Left lung (tissue), 10 donors: Measurements from ENCODE around the gene COA3. TPM values are rescaled to one million over a fixed set of nuclear protein-coding genes. Genes with fewer than 3 reads are reported as not detected.
A peak's percentile ranks its signal among the peaks of the same experiment; 100 is the strongest.

ENCODE experiments used
- ATAC-seq: fragments of 200-7000 bp; cut with Tn5 transposase; one replicate; pipeline ENCODE4 v1.9.1; 2020; ENCODE audit warnings: moderate library complexity
- DNase-seq, 4 donors: peaks; one replicate each; pipeline ENCODE4 v3.0.0-alpha.2; 2013 to 2020
- H3K27ac ChIP-seq, 2 donors: fragments of 200-600 bp; sonication (generic) in 1 of 2; one replicate each; pipeline versions ENCODE4 v1.5.0 to v1.8.0; 2020 to 2021
- H3K27me3 ChIP-seq, 2 donors: fragments of 200-600 bp; sonication (generic) in 1 of 2; one replicate each; pipeline versions ENCODE4 v1.5.0 to v1.8.0; 2020 to 2021
- H3K36me3 ChIP-seq, 2 donors: fragments of 200-600 bp; sonication (generic) in 1 of 2; one replicate each; pipeline versions ENCODE4 v1.5.0 to v1.8.0; 2020 to 2021
- H3K4me1 ChIP-seq, 2 donors: fragments of 200-600 bp; one replicate each; pipeline ENCODE4 v1.8.0; 2021
- H3K4me3 ChIP-seq, 2 donors: fragments of 200-600 bp; sonication (generic) in 1 of 2; one replicate each; pipeline versions ENCODE4 v1.5.0 to v1.8.0; 2020 to 2021; ENCODE audit warnings: mild to moderate bottlenecking in 1 of 2
- H3K9me3 ChIP-seq, 2 donors: fragments of 200-600 bp; sonication (generic) in 1 of 2; one replicate each; pipeline versions ENCODE4 v1.5.0 to v1.8.0; 2020 to 2021
- CTCF ChIP-seq, 2 donors: fragments of 200-600 bp; sonication (generic) in 1 of 2; IDR thresholded peaks; one replicate each; pipeline versions ENCODE4 v1.5.0 to v1.8.0; 2021; ENCODE audit warnings: antibody characterized with exemption in 2 of 2
- intact Hi-C, 2 donors: fragments of 100-400 bp; cut with DNase I; formaldehyde crosslinking; loops; one replicate each; pipeline versions ENCODE4 v1.11.2 to v1.14.2; 2022
- polyA plus RNA-seq, 6 donors: library from polyadenylated mRNA; unstranded; fragments of 120-200 nt; gene quantifications; one replicate each; pipeline ENCODE4 v1.2.1, GENCODE V29; 2013; ENCODE audit not compliant: insufficient read length in 6 of 6
- total RNA-seq, 2 donors: library from RNA; stranded (reverse); fragmentation: NEBNext Ultra II Directional; extraction: Animal tissue kit (Norgen Biotek cat#: 25700); gene quantifications; one replicate each; pipeline ENCODE4 v1.2.1, GENCODE V29; 2021
- donor health status: DM: no; HTN: yes; CAD: no.
- donor health status: DM: no; HTN: no; CAD: no.

COA3 gene
- total and polyA plus RNA-seq, 8 donors: 59.1 to 96.2 (median 89.3) TPM

- intact Hi-C loops: loop anchor here in 1 of 2 donors (10.0 kb wide), 1 partner anchor 91 kb away; no protein-coding TSS in a partner anchor
- peaks cover 0 to 61% of the 10 kb centered on the region in 2 donors for H3K4me1 ChIP-seq
- DNase-seq: peak in 1 of 4 donors; percentile 73
Measured at GRCh38 chr17:42843358-42843934, 44.9 kb upstream of the COA3 start.

GRCh38 chr17:42841975-42842685 lies 43.6 kb upstream of the COA3 start:
- ATAC-seq (no peak), DNase-seq (no peak)
- TF ChIP-seq CTCF (IDR thresholded peaks at IDR 0.05): no peak
- peaks cover 0 to 49% of the 10 kb centered on the region in 2 donors for H3K4me1 ChIP-seq
- H3K27me3 ChIP-seq: no peaks in the 10 kb centered on the region
- intact Hi-C loops: loop anchor here in 1 of 2 donors (10.0 kb wide), 1 partner anchor 93 kb away; no protein-coding TSS in a partner anchor
- H3K27ac ChIP-seq: peak overlapping the region in 1 of 2 donors; percentile 68
- no peaks in the 10 kb centered on the region for H3K9me3 ChIP-seq
- peaks cover 8 to 88% of the 10 kb centered on the region in 2 donors for H3K36me3 ChIP-seq
- H3K4me3 ChIP-seq: no peak overlapping the region

More at GRCh38 chr17:42843358-42843934, 44.9 kb upstream of the COA3 start:
- peak overlapping the region; percentile 1 to 7 for H3K27ac ChIP-seq
- peak; percentile 85 for ATAC-seq
- peaks cover 8 to 75% of the 10 kb centered on the region in 2 donors for H3K36me3 ChIP-seq
- H3K27me3 ChIP-seq: no peaks in the 10 kb centered on the region
- H3K9me3 ChIP-seq: no peaks in the 10 kb centered on the region
- TF ChIP-seq CTCF (IDR thresholded peaks at IDR 0.05): peak; percentile 75 to 91
- no peak overlapping the region for H3K4me3 ChIP-seq

- intact Hi-C loops: no loop called here
- Histone ChIP-seq H3K4me3 (no peak overlapping the region), H3K27me3 (no peaks in the 10 kb centered on the region), H3K9me3 (no peaks in the 10 kb centered on the region), H3K4me1 (peaks cover 12 to 38% of the 10 kb centered on the region in 2 donors), H3K36me3 (peaks cover 8 to 59% of the 10 kb centered on the region in 2 donors), H3K27ac (peak overlapping the region in 1 of 2 donors; percentile 40)
- no peak for ATAC-seq
- no peak for TF ChIP-seq CTCF (IDR thresholded peaks at IDR 0.05)
- DNase-seq: no peak
Measured at GRCh38 chr17:42835732-42836131, 37.2 kb upstream of the COA3 start.

GRCh38 chr17:42833767-42834422 lies 35.4 kb upstream of the COA3 start:
- Histone ChIP-seq H3K27me3 (no peaks in the 10 kb centered on the region), H3K9me3 (no peaks in the 10 kb centered on the region), H3K4me3 (peak overlapping the region; percentile 79 to 98), H3K36me3 (peaks cover 0 to 40% of the 10 kb centered on the region in 2 donors), H3K27ac (peak overlapping the region; percentile 79 to 91), H3K4me1 (peaks cover 12 to 38% of the 10 kb centered on the region in 2 donors)
- DNase-seq: no peak
- ATAC-seq: peak; percentile 5
- intact Hi-C loops: no loop called here
- TF ChIP-seq CTCF (IDR thresholded peaks at IDR 0.05): no peak
